MCF 10A (cell line): Measurements from ENCODE around the gene RIPK3. TPM values are rescaled to one million over a fixed set of nuclear protein-coding genes. Genes with fewer than 3 reads are reported as not detected.

Experiments used
- BruUV-seq: library from RNA; stranded (reverse); fragments of 400-500 nt; replicated peaks from 2 replicates; lab custom pipeline; 2021; lab: Mats Ljungman, UMichigan
- CTCF ChIA-PET: fragments of 300-600 bp; sonication (Branson Sonifier 250); formaldehyde crosslinking; extraction: SDS; loops from one replicate; lab custom pipeline; 2021; ENCODE audit warnings: antibody characterized with exemption, inconsistent platforms; lab: Yijun Ruan, JAX
- POLR2A ChIA-PET: fragments of 300-600, 350-650 bp; sonication (Branson Sonifier 250); formaldehyde crosslinking; extraction: SDS; loops from one replicate; lab custom pipeline; 2020; ENCODE audit warnings: antibody characterized with exemption, inconsistent platforms; lab: Yijun Ruan, JAX
- DNase-seq: peaks from one replicate; pipeline ENCODE4 v3.0.0-alpha.2; 2018; ENCODE audit not compliant: unreplicated experiment
- H3K27ac Mint-ChIP-seq: one replicate; pipeline ENCODE4 v1.8.0; 2022; ENCODE audit warnings: mild to moderate bottlenecking, low read depth, mixed read lengths; ENCODE audit not compliant: unreplicated experiment
- H3K27me3 Mint-ChIP-seq: one replicate; pipeline ENCODE4 v1.8.0; 2022; ENCODE audit warnings: mixed read lengths; ENCODE audit not compliant: insufficient read depth, unreplicated experiment
- H3K36me3 Mint-ChIP-seq: one replicate; pipeline ENCODE4 v1.8.0; 2022; ENCODE audit warnings: mild to moderate bottlenecking, moderate library complexity, mixed read lengths; ENCODE audit not compliant: insufficient read depth, unreplicated experiment
- H3K4me1 Mint-ChIP-seq: one replicate; pipeline ENCODE4 v1.8.0; 2022; ENCODE audit warnings: mixed read lengths; ENCODE audit not compliant: insufficient read depth, unreplicated experiment
- H3K4me3 Mint-ChIP-seq: one replicate; pipeline ENCODE4 v1.8.0; 2022; ENCODE audit warnings: mild to moderate bottlenecking, moderate library complexity, mixed read lengths; ENCODE audit not compliant: unreplicated experiment
- H3K9me3 Mint-ChIP-seq: one replicate; pipeline ENCODE4 v1.8.0; 2022; ENCODE audit warnings: mixed read lengths; ENCODE audit not compliant: unreplicated experiment
- intact Hi-C: fragments of 100-400 bp; cut with micrococcal nuclease; formaldehyde crosslinking; loops from 2 replicates; pipeline ENCODE4 v1.14.1; 2022
- total RNA-seq: library from RNA; stranded (reverse); gene quantifications from 2 replicates; pipeline ENCODE4 v1.2.3, GENCODE V29; 2022
- TF ChIP-seq, protein P1 (sequence below): fragments of 200-600 bp; IDR thresholded peaks from one replicate; pipeline ENCODE4 v1.8.0; 2022; ENCODE audit warnings: antibody characterized with exemption, mild to moderate bottlenecking; ENCODE audit not compliant: unreplicated experiment

RIPK3 gene
- total RNA-seq, 1 experiment from 2014 or later: not detected

DNA sequence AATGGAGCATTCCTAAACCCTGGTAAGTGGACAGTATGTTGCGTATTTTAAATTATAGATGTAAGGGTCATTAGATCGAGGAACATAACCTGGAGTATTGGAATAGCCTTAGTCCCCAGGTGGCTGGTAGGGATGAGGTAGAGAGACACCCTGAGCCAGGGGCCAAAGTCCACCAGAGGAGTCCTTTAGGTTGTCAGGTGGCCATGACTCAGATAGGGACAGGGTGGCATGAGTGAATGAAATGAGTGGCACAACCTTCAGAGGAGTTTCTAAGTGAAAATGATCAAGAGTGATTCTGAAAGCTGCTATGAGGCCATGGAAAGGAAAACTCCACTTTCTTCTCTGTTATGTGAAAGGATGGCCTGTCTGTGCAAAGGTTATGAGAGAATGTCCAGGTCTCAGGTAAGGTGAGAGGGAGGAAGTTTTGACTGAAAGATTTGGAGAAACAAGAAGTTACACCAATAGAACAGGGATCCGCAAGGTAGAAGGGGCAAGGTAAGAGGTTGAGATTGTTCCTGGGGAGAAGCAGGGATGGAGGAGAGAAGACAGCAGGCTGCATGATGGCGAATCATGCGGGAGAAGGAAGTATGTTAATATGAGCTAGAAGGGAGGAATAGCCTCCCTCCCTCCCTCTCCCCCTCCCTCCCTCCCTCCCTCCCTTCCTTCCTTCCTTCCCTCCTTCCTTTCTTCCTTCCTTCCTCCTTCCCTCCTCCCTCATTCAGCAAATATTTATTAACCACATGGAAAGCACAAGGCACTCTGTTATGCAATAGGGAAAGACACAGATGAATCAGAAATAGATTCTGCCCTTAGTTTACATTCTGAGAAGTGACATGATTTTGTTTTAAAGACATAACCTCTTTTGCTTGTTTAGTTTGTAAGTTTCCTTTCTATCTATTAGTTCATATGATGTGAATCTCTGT lies 14.0 kb upstream of the RIPK3 start:
- H3K27ac Mint-ChIP-seq: peak overlapping the region; percentile 52
- TF ChIP-seq, protein P1, sequence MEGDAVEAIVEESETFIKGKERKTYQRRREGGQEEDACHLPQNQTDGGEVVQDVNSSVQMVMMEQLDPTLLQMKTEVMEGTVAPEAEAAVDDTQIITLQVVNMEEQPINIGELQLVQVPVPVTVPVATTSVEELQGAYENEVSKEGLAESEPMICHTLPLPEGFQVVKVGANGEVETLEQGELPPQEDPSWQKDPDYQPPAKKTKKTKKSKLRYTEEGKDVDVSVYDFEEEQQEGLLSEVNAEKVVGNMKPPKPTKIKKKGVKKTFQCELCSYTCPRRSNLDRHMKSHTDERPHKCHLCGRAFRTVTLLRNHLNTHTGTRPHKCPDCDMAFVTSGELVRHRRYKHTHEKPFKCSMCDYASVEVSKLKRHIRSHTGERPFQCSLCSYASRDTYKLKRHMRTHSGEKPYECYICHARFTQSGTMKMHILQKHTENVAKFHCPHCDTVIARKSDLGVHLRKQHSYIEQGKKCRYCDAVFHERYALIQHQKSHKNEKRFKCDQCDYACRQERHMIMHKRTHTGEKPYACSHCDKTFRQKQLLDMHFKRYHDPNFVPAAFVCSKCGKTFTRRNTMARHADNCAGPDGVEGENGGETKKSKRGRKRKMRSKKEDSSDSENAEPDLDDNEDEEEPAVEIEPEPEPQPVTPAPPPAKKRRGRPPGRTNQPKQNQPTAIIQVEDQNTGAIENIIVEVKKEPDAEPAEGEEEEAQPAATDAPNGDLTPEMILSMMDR: no peak
- BruUV-seq: no TSS peak
- intact Hi-C loops: no loop called here
- peak; percentile 56 for DNase-seq
- CTCF ChIA-PET: interaction anchor here (1.2 to 5.6 kb wide), 4 partner anchors 8 to 77 kb away, joined by 3 to 36 read pairs (median 10); no protein-coding TSS in a partner anchor
- H3K27me3 Mint-ChIP-seq: peaks cover 16% of the 10 kb centered on the region
- no peaks in the 10 kb centered on the region for H3K9me3 Mint-ChIP-seq
- POLR2A ChIA-PET: interaction anchor here (3.5 kb wide), 1 partner anchor 77 kb away, joined by 16 read pairs; the partner anchor contains the start of genes CBLN3 and KHNYN
- H3K4me3 Mint-ChIP-seq: no peak overlapping the region
- H3K4me1 Mint-ChIP-seq: peaks cover 18% of the 10 kb centered on the region
- H3K36me3 Mint-ChIP-seq: no peaks in the 10 kb centered on the region

DNA sequence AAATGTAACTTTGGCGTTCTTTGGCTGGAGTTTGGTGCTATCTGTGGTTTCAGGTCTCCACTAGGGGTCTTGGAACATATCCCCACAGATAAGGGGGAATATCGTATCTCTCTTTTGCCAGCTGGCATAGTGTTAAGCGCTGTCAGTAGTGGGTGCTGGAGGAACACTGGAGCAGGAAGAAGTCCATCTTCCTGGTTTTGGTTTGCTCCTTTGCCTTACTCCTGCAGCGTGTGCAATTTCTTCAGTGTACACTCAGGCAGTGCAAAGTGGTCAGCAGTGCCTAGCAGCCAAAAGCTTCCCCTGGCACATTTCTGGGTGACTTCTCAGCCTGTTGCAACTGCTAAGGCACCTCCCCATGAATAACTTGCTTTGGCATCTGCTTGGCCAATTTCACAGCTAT lies 11.7 kb upstream of the RIPK3 start:
- Mint-ChIP-seq H3K9me3 (no peaks in the 10 kb centered on the region), H3K36me3 (no peaks in the 10 kb centered on the region), H3K27me3 (peaks cover 16% of the 10 kb centered on the region), H3K4me3 (no peak overlapping the region), H3K27ac (no peak overlapping the region), H3K4me1 (peaks cover 18% of the 10 kb centered on the region)
- intact Hi-C loops: no loop called here
- DNase-seq: peak; percentile 45
- ChIA-PET POLR2A (interaction anchor here (1.0 to 3.5 kb wide), 6 partner anchors 11 to 91 kb away, joined by 3 to 16 read pairs (median 8); partner anchors contain the start of genes CBLN3, KHNYN and SDR39U1), CTCF (interaction anchor here (0.7 to 5.6 kb wide), 13 partner anchors 10 to 86 kb away, joined by 3 to 40 read pairs (median 5); partner anchors contain the start of gene ADCY4)
- TF ChIP-seq, protein P1: no peak
- BruUV-seq: no TSS peak

DNA sequence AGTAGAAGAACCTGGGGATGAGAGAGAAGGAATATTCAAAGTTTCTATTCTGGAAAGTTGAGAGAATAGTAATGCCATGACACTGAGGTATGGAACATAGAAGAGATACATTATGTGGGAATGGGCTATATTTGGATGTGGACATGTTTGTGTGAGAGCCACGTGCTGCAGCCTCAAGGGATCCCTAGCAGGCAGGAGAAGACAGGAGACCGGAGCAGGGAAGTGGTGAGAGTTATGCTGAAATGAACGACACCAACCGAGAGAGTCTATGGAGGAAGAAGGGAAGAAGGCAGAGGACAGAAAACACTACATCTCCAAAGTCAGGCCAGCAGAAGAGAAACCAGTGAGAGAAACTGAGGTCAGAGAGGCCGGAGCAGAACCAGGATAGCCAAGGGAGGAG lies 10.0 kb upstream of the RIPK3 start:
- H3K4me3 Mint-ChIP-seq: no peak overlapping the region
- H3K36me3 Mint-ChIP-seq: no peaks in the 10 kb centered on the region
- BruUV-seq: no TSS peak
- H3K9me3 Mint-ChIP-seq: no peaks in the 10 kb centered on the region
- peaks cover 16% of the 10 kb centered on the region for H3K27me3 Mint-ChIP-seq
- intact Hi-C loops: no loop called here
- peaks cover 18% of the 10 kb centered on the region for H3K4me1 Mint-ChIP-seq
- POLR2A ChIA-PET: interaction anchor here (0.8 to 3.0 kb wide), 2 partner anchors 86 to 93 kb away, joined by 3 to 11 read pairs; partner anchors contain the start of gene SDR39U1
- H3K27ac Mint-ChIP-seq: no peak overlapping the region
- TF ChIP-seq, protein P1: no peak
- CTCF ChIA-PET: interaction anchor here (0.6 to 5.6 kb wide), 9 partner anchors 10 to 82 kb away, joined by 3 to 40 read pairs (median 4); partner anchors contain the start of gene ADCY4
- DNase-seq: no peak

DNA sequence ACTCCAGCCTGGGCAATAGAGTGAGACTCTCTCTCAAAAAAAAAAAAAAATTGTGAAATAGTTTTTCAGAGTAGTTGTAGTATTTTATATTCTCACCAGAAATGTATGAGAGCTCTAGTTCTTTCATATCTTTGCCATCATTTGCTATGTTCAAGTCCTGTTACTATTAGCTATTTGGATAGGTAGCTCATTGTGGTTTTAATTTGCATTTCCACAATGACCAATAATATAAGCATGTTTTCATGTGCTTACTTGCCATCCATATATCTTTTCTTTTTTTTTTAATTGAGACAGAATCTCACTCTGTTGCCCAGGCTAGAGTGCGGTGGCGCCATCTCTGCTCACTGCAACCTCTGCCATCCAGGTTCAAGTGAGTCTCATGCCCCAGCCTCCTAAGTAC lies 8.4 kb upstream of the RIPK3 start:
- Mint-ChIP-seq H3K27me3 (peaks cover 27% of the 10 kb centered on the region), H3K4me1 (peaks cover 8% of the 10 kb centered on the region), H3K9me3 (no peaks in the 10 kb centered on the region), H3K27ac (no peak overlapping the region), H3K36me3 (no peaks in the 10 kb centered on the region), H3K4me3 (no peak overlapping the region)
- TF ChIP-seq, protein P1: no peak
- POLR2A ChIA-PET: interaction anchor here (0.7 to 1.0 kb wide), 2 partner anchors 48 to 49 kb away, joined by 3 to 4 read pairs; partner anchors contain the start of genes DHRS1 and NOP9
- intact Hi-C loops: no loop called here
- DNase-seq: no peak
- BruUV-seq: no TSS peak
- CTCF ChIA-PET: interaction anchor here (0.6 to 5.6 kb wide), 9 partner anchors 14 to 331 kb away, joined by 3 to 108 read pairs (median 7); partner anchors contain the start of gene ADCY4
